Measurements from ENCODE around the gene PDLIM5. TPM values are rescaled to one million over a fixed set of nuclear protein-coding genes. Genes with fewer than 3 reads are reported as not detected.

Gene PDLIM5
- total RNA-seq, 1 donor from 2014 or later, result 70.8 TPM

- DNase-seq (ENCODE audit: low read depth in 2 of 2), result no peak
Measured at GRCh38 chr4:94686086-94686485, 234.3 kb downstream of the PDLIM5 start.

- DNase-seq (ENCODE audit: low read depth in 2 of 2), result no peak
Measured at GRCh38 chr4:94689155-94689860, 237.6 kb downstream of the PDLIM5 start.

GRCh38 chr4:94690851-94691254 is 239.1 kb downstream of the PDLIM5 start:
- DNase-seq (ENCODE audit: low read depth in 2 of 2), result no peak

GRCh38 chr4:94691552-94691951 is 239.8 kb downstream of the PDLIM5 start:
- DNase-seq (ENCODE audit: low read depth in 2 of 2), result no peak

- no peak for DNase-seq (ENCODE audit: low read depth in 2 of 2)
Measured at GRCh38 chr4:94695384-94695783, 243.6 kb downstream of the PDLIM5 start.

GRCh38 chr4:94698187-94698586 is 246.4 kb downstream of the PDLIM5 start:
- no peak for DNase-seq (ENCODE audit: low read depth in 2 of 2)

- no peak for DNase-seq (ENCODE audit: low read depth in 2 of 2)
Measured at GRCh38 chr4:94700298-94700697, 248.6 kb downstream of the PDLIM5 start.

- no peak for DNase-seq (ENCODE audit: low read depth in 2 of 2)
Measured at GRCh38 chr4:94701631-94702300, 250.0 kb downstream of the PDLIM5 start.

- no peak for DNase-seq (ENCODE audit: low read depth in 2 of 2)
Measured at GRCh38 chr4:94711635-94712034, 259.9 kb downstream of the PDLIM5 start.

GRCh38 chr4:94714365-94715160 is 262.8 kb downstream of the PDLIM5 start:
- DNase-seq (ENCODE audit: low read depth in 2 of 2), result no peak

GRCh38 chr4:94715726-94716125 is 264.0 kb downstream of the PDLIM5 start:
- DNase-seq (ENCODE audit: low read depth in 2 of 2), result no peak

Other genes with a start within 250 kb of the PDLIM5 start
- 23.1 and 27.2 TPM in 2 replicates for gene SMARCAD1, start 244.1 kb upstream of the PDLIM5 start, total RNA-seq
- gene HPGDS, start 109.1 kb upstream of the PDLIM5 start, total RNA-seq, result not detected in 2 replicates